Muscle of leg (tissue), 11 donors: ENCODE results near the gene LTBP4. TPM values are rescaled to one million over a fixed set of nuclear protein-coding genes. Genes with fewer than 3 reads are reported as not detected.
"Not testable (repeated sequence)": the region's sequence is repeated elsewhere in the genome, so short reads cannot be mapped to it uniquely, and the experiment has no call there.

ENCODE experiments used
- DNase-seq: peaks from one replicate; pipeline ENCODE4 v3.0.0; 2013
- H3K27ac ChIP-seq: one replicate; pipeline ENCODE4 v1.5.1; 2013; ENCODE audit warnings: mild to moderate bottlenecking, low read length, control low read depth
- H3K27me3 ChIP-seq: one replicate; pipeline ENCODE4 v1.6.1; 2013; ENCODE audit warnings: low read length; ENCODE audit not compliant: control insufficient read depth, insufficient read depth
- H3K36me3 ChIP-seq: one replicate; pipeline ENCODE4 v1.6.1; 2013; ENCODE audit warnings: low read length; ENCODE audit not compliant: control insufficient read depth, insufficient read depth
- H3K4me1 ChIP-seq: one replicate; pipeline ENCODE4 v1.6.1; 2013; ENCODE audit warnings: low read length; ENCODE audit not compliant: control insufficient read depth, insufficient read depth
- H3K4me3 ChIP-seq: one replicate; pipeline ENCODE4 v1.5.1; 2013; ENCODE audit warnings: low read length, control low read depth
- H3K9me3 ChIP-seq: replicated peaks from 2 replicates; pipeline ENCODE4 v1.6.1; 2013; ENCODE audit warnings: low read depth, low read length; ENCODE audit not compliant: control insufficient read depth
- WGBS: methylation state at CpG from one replicate; pipeline ENCODE4 v1.1.5; 2013; ENCODE audit warnings: missing lambda C conversion rate; ENCODE audit not compliant: insufficient coverage; 5-methylcytosine and 5-hydroxymethylcytosine counted together
- polyA plus RNA-seq, 8 donors: library from polyadenylated mRNA; unstranded; fragments of 120-200 nt; gene quantifications; one replicate each; pipeline versions ENCODE4 v1.2.1 to v1.2.3, GENCODE V29; 2013; ENCODE audit warnings: inconsistent platforms in 1 of 8, low replicate concordance in 1 of 8; ENCODE audit not compliant: insufficient read length in 8 of 8, insufficient read depth in 1 of 8
- total RNA-seq: library from RNA; stranded (reverse); fragments of 120-200 nt; gene quantifications from one replicate; pipeline ENCODE4 v1.2.4, GENCODE V29; 2013

Gene LTBP4
- total and polyA plus RNA-seq, 9 donors, result 69.6 to 383 (median 308) TPM

GRCh38 chr19:40585982-40586422 lies 15.2 kb upstream of the LTBP4 start:
- Histone ChIP-seq H3K36me3 (peaks cover 28% of the 10 kb centered on the region), H3K4me3 (no peak overlapping the region), H3K4me1 (peaks cover 2% of the 10 kb centered on the region), H3K27me3 (no peaks in the 10 kb centered on the region), H3K27ac (no peak overlapping the region), H3K9me3 (no peaks in the 10 kb centered on the region)
- no peak for DNase-seq
- whole genome bisulfite sequencing, result 88% methylated on average over 2 of the region's 2 CpGs

- peaks cover 23% of the 10 kb centered on the region for H3K36me3 ChIP-seq
- no peaks in the 10 kb centered on the region for H3K27me3 ChIP-seq
- H3K4me3 ChIP-seq, result no peak overlapping the region
- 95% methylated on average over 14 of the region's 14 CpGs for WGBS
- DNase-seq, result no peak
- peaks cover 2% of the 10 kb centered on the region for H3K4me1 ChIP-seq
- no peaks in the 10 kb centered on the region for H3K9me3 ChIP-seq
- H3K27ac ChIP-seq, result no peak overlapping the region
Measured at GRCh38 chr19:40586611-40587010, 14.6 kb upstream of the LTBP4 start.

GRCh38 chr19:40588110-40588854 lies 12.9 kb upstream of the LTBP4 start:
- Histone ChIP-seq H3K36me3 (peaks cover 16% of the 10 kb centered on the region), H3K27ac (no peak overlapping the region), H3K4me1 (peaks cover 2% of the 10 kb centered on the region), H3K9me3 (no peaks in the 10 kb centered on the region), H3K27me3 (no peaks in the 10 kb centered on the region), H3K4me3 (no peak overlapping the region)
- DNase-seq, result no peak
- WGBS, result 79% methylated on average over 17 of the region's 19 CpGs

- DNase-seq, result no peak
- H3K27ac ChIP-seq, result no peak overlapping the region
- peaks cover 13% of the 10 kb centered on the region for H3K36me3 ChIP-seq
- H3K27me3 ChIP-seq, result no peaks in the 10 kb centered on the region
- H3K4me1 ChIP-seq, result peaks cover 2% of the 10 kb centered on the region
- H3K4me3 ChIP-seq, result no peak overlapping the region
- WGBS, result 77% methylated on average over 5 of the region's 9 CpGs
- no peaks in the 10 kb centered on the region for H3K9me3 ChIP-seq
Measured at GRCh38 chr19:40588926-40589569, 12.1 kb upstream of the LTBP4 start.

GRCh38 chr19:40589591-40590429 lies 11.4 kb upstream of the LTBP4 start:
- Histone ChIP-seq H3K36me3 (peaks cover 13% of the 10 kb centered on the region), H3K4me3 (no peak overlapping the region), H3K27ac (no peak overlapping the region), H3K4me1 (peaks cover 2% of the 10 kb centered on the region), H3K27me3 (peaks cover 4% of the 10 kb centered on the region), H3K9me3 (no peaks in the 10 kb centered on the region)
- peak; percentile 68 for DNase-seq
- 65% methylated on average over 21 of the region's 26 CpGs for WGBS

- no peak for DNase-seq
- Histone ChIP-seq H3K9me3 (no peaks in the 10 kb centered on the region), H3K27me3 (peaks cover 4% of the 10 kb centered on the region), H3K4me1 (peaks cover 2% of the 10 kb centered on the region), H3K36me3 (peaks cover 13% of the 10 kb centered on the region), H3K27ac (no peak overlapping the region), H3K4me3 (no peak overlapping the region)
- WGBS, result 60% methylated on average over 17 of the region's 22 CpGs
Measured at GRCh38 chr19:40590464-40591265, 10.5 kb upstream of the LTBP4 start.

GRCh38 chr19:40591724-40592123 lies 9.4 kb upstream of the LTBP4 start:
- H3K9me3 ChIP-seq, H3K27ac ChIP-seq, H3K4me3 ChIP-seq, H3K4me1 ChIP-seq, DNase-seq: not testable (repeated sequence)
- Histone ChIP-seq H3K27me3 (peaks cover 11% of the 10 kb centered on the region), H3K36me3 (peaks cover 11% of the 10 kb centered on the region)
- WGBS, result no CpG with 5 or more reads among the region's 4 CpGs

GRCh38 chr19:40592170-40592569 lies 9.0 kb upstream of the LTBP4 start:
- no peak overlapping the region for H3K4me3 ChIP-seq
- H3K9me3 ChIP-seq, result no peaks in the 10 kb centered on the region
- peaks cover 7% of the 10 kb centered on the region for H3K36me3 ChIP-seq
- DNase-seq, result no peak
- peaks cover 14% of the 10 kb centered on the region for H3K27me3 ChIP-seq
- no peak overlapping the region for H3K27ac ChIP-seq
- H3K4me1 ChIP-seq, result peaks cover 8% of the 10 kb centered on the region
- 95% methylated on average over 4 of the region's 4 CpGs for WGBS

GRCh38 chr19:40594255-40594654 lies 6.9 kb upstream of the LTBP4 start:
- no peak for DNase-seq
- H3K4me1 ChIP-seq, result peaks cover 25% of the 10 kb centered on the region
- H3K27ac ChIP-seq, result no peak overlapping the region
- H3K4me3 ChIP-seq, result no peak overlapping the region
- no peaks in the 10 kb centered on the region for H3K36me3 ChIP-seq
- WGBS, result 30% methylated on average over 8 of the region's 8 CpGs
- H3K27me3 ChIP-seq, result peaks cover 32% of the 10 kb centered on the region
- no peaks in the 10 kb centered on the region for H3K9me3 ChIP-seq
